OCI-LY7 (cell line): Measurements from ENCODE around the gene C19orf85. TPM values are rescaled to one million over a fixed set of nuclear protein-coding genes. Genes with fewer than 3 reads are reported as not detected.

ENCODE experiments used
- BruUV-seq: library from RNA; stranded (reverse); fragments of 400-500 nt; replicated peaks from 2 replicates; lab custom pipeline; 2021; lab: Mats Ljungman, UMichigan
- CTCF ChIA-PET: fragments of 300-600 bp; sonication (Branson Sonifier 250); formaldehyde crosslinking; loops from one replicate; lab custom pipeline; 2022; ENCODE audit warnings: antibody characterized with exemption; ENCODE audit not compliant: unreplicated experiment; lab: Charles Lee
- POLR2A ChIA-PET: fragments of 300-600 bp; sonication (Branson Sonifier 250); formaldehyde crosslinking; loops from one replicate; lab custom pipeline; 2022; ENCODE audit warnings: antibody characterized with exemption; lab: Charles Lee
- DNase-seq: peaks from one replicate; pipeline ENCODE4 v3.0.0-alpha.2; 2015; ENCODE audit warnings: low spot score
- H2AFZ ChIP-seq: fragments of 200-600 bp; sonication (generic), shearing (Covaris generic); 2 replicates; pipeline ENCODE4 v1.6.1; 2014; ENCODE audit warnings: mild to moderate bottlenecking, antibody characterized with exemption, low read length, moderate library complexity
- H3K27ac ChIP-seq: fragments of 200-600 bp; sonication (generic); 2 replicates; pipeline ENCODE4 v1.5.1; 2014; ENCODE audit warnings: mixed run types, low read depth, mild to moderate bottlenecking, moderate library complexity, low read length, inconsistent platforms; ENCODE audit not compliant: poor library complexity, severe bottlenecking
- H3K36me3 ChIP-seq: fragments of 200-600 bp; sonication (generic); 2 replicates; pipeline ENCODE4 v1.6.1; 2014; ENCODE audit warnings: mild to moderate bottlenecking, antibody characterized with exemption, low read length, moderate library complexity, mixed read lengths; ENCODE audit not compliant: insufficient read depth
- H3K4me1 ChIP-seq: fragments of 200-600 bp; sonication (generic); 2 replicates; pipeline ENCODE4 v1.5.1; 2014; ENCODE audit warnings: mild to moderate bottlenecking, low read length; ENCODE audit not compliant: insufficient read depth, poor library complexity, severe bottlenecking
- H3K4me2 ChIP-seq: fragments of 200-600 bp; sonication (generic); 2 replicates; pipeline ENCODE4 v1.6.1; 2014; ENCODE audit warnings: mild to moderate bottlenecking, low read length
- H3K4me3 ChIP-seq: fragments of 200-600 bp; sonication (generic); 2 replicates; pipeline ENCODE4 v1.5.1; 2014; ENCODE audit warnings: mild to moderate bottlenecking, low read depth, low read length; ENCODE audit not compliant: poor library complexity, severe bottlenecking
- H3K79me2 ChIP-seq: fragments of 200-600 bp; sonication (generic); 2 replicates; pipeline ENCODE4 v1.6.1; 2016; ENCODE audit warnings: low read depth, mild to moderate bottlenecking, low read length, moderate library complexity, mixed read lengths; ENCODE audit not compliant: insufficient read depth
- H3K9me2 ChIP-seq: fragments of 200-600 bp; sonication (generic); 2 replicates; pipeline ENCODE4 v1.6.1; 2016; ENCODE audit warnings: mild to moderate bottlenecking, low read length, mixed read lengths; ENCODE audit not compliant: insufficient read depth
- H3K9me3 ChIP-seq: fragments of 200-600 bp; sonication (generic); 2 replicates; pipeline ENCODE4 v1.6.1; 2014; ENCODE audit warnings: mild to moderate bottlenecking, mixed run types, low read length, mixed read lengths
- H4K20me1 ChIP-seq: fragments of 200-600 bp; sonication (generic); 2 replicates; pipeline ENCODE4 v1.6.1; 2014; ENCODE audit warnings: mild to moderate bottlenecking, antibody characterized with exemption, low read length, moderate library complexity, mixed read lengths; ENCODE audit not compliant: insufficient read depth
- CTCF ChIP-seq: fragments of 200-600 bp; sonication (generic); conservative IDR thresholded peaks from 2 replicates; pipeline ENCODE4 v1.5.1; 2014; ENCODE audit warnings: mild to moderate bottlenecking, antibody characterized with exemption, low read length, moderate library complexity, mixed read lengths
- EZH2phosphoT487 ChIP-seq: fragments of 200-600 bp; sonication (generic); IDR thresholded peaks from 2 replicates; pipeline ENCODE4 v1.6.1; 2018; ENCODE audit warnings: low read depth, borderline replicate concordance, mild to moderate bottlenecking, mixed run types, antibody characterized with exemption, low read length, moderate library complexity, mixed read lengths
- intact Hi-C: fragments of 100-400 bp; cut with micrococcal nuclease; formaldehyde crosslinking; loops from one replicate; pipeline ENCODE4 v1.10.0; 2022; ENCODE audit not compliant: unreplicated experiment
- total RNA-seq, 2 experiments: library from RNA; depleted of rRNA in 1 of 2; stranded (reverse); fragments of >200 nt in 1 of 2; shearing (Covaris generic) in 1 of 2; gene quantifications; 2 replicates each; pipeline ENCODE4 v1.2.3, GENCODE V29; 2014 to 2022

C19orf85 gene
- total RNA-seq, 2 experiments from 2014 or later, result not detected

DNA sequence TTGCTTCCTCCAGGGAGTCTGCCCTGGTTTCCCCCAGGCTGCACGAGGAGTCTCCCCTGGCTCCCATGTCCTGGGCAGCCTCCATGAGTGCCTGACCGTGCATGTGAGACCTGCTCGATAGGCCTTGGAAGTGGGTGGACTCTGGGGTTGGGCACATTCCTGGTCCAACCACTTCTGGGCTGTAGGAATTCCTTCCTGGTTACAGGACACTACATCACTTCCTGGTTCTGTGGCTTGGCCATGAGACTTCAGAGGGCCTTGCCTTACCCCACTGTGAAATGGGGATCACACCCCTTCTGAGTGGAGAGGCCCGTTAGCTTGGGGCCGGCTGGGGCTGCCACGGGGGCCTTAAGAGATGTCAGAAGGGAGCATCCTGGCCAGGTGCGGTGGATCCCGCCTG, 7.9 kb upstream of the C19orf85 start:
- Histone ChIP-seq H3K4me3 (no peak overlapping the region), H3K36me3 (no peaks in the 10 kb centered on the region), H2AFZ (no peak overlapping the region), H3K27ac (no peak overlapping the region), H3K79me2 (no peaks in the 10 kb centered on the region), H3K4me2 (no peak overlapping the region), H4K20me1 (no peaks in the 10 kb centered on the region), H3K9me2 (no peaks in the 10 kb centered on the region), H3K4me1 (peaks cover 10% of the 10 kb centered on the region), H3K9me3 (no peaks in the 10 kb centered on the region)
- ChIA-PET CTCF (no interaction called here), POLR2A (no interaction called here)
- intact Hi-C loops, result no loop called here
- no peak for DNase-seq
- BruUV-seq, result no TSS peak
- no peak for TF ChIP-seq CTCF
- TF ChIP-seq EZH2phosphoT487, result no peak

- POLR2A ChIA-PET, result no interaction called here
- BruUV-seq, result no TSS peak
- TF ChIP-seq EZH2phosphoT487, result no peak
- TF ChIP-seq CTCF, result no peak
These were observed 6.7 kb upstream of the C19orf85 start for GRCh38 chr19:55471266-55471665.

DNA sequence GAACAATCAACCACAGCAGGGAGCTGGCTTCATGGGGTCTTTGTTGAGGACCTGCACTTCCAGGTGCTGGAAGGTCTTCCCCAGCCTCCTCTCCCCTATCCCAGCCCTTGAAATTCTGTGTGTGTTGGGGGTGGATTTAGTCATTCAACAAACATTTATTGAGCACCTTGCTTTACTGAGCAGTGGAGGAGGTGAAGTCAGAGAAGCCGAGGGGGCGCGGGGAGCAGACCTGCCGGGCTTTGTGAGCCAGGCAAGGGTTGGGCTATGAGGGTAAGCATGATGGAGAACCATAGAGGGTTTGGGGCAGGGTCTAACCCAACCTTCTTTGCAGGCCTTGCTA, 3.5 kb upstream of the C19orf85 start:
- H3K4me3 ChIP-seq, result no peak overlapping the region
- no peaks in the 10 kb centered on the region for H3K36me3 ChIP-seq
- no peak for DNase-seq
- no peaks in the 10 kb centered on the region for H3K9me3 ChIP-seq
- ChIA-PET CTCF (interaction anchor here (0.6 to 1.9 kb wide), 2 partner anchors 36 to 186 kb away, joined by 3 to 10 read pairs; no protein-coding TSS in a partner anchor), POLR2A (interaction anchor here (0.8 kb wide), 1 partner anchor 36 kb away, joined by 3 read pairs; no protein-coding TSS in a partner anchor)
- TF ChIP-seq CTCF (no peak; the same call in 1 of the 2 replicates), EZH2phosphoT487 (no peak)
- H3K4me1 ChIP-seq, result peaks cover 5% of the 10 kb centered on the region
- H3K79me2 ChIP-seq, result no peaks in the 10 kb centered on the region
- H4K20me1 ChIP-seq, result no peaks in the 10 kb centered on the region
- H2AFZ ChIP-seq, result peak overlapping the region; percentile 54; the same call in 1 of the 2 replicates
- no peak overlapping the region for H3K27ac ChIP-seq
- no peaks in the 10 kb centered on the region for H3K9me2 ChIP-seq
- intact Hi-C loops, result loop anchor here (1.0 kb wide), 1 partner anchor 36 kb away; no protein-coding TSS in a partner anchor
- no TSS peak for BruUV-seq
- H3K4me2 ChIP-seq, result no peak overlapping the region

More at GRCh38 chr19:55471266-55471665, 6.7 kb upstream of the C19orf85 start:
- Histone ChIP-seq H3K9me2 (no peaks in the 10 kb centered on the region), H2AFZ (no peak overlapping the region), H3K36me3 (no peaks in the 10 kb centered on the region), H3K79me2 (no peaks in the 10 kb centered on the region), H3K4me2 (no peak overlapping the region), H3K4me3 (no peak overlapping the region), H3K9me3 (no peaks in the 10 kb centered on the region), H4K20me1 (no peaks in the 10 kb centered on the region), H3K27ac (no peak overlapping the region), H3K4me1 (peaks cover 10% of the 10 kb centered on the region)
- intact Hi-C loops, result no loop called here
- no peak for DNase-seq
- CTCF ChIA-PET, result no interaction called here
